ENCODE results near the gene TM9SF4. TPM values are rescaled to one million over a fixed set of nuclear protein-coding genes. Genes with fewer than 3 reads are reported as not detected.

The TM9SF4 gene
- total RNA-seq, 1 donor from 2014 or later: 76.8 TPM

GRCh38 chr20:32201296-32201976 lies 91.9 kb downstream of the TM9SF4 start:
- TF ChIP-seq, protein P1, sequence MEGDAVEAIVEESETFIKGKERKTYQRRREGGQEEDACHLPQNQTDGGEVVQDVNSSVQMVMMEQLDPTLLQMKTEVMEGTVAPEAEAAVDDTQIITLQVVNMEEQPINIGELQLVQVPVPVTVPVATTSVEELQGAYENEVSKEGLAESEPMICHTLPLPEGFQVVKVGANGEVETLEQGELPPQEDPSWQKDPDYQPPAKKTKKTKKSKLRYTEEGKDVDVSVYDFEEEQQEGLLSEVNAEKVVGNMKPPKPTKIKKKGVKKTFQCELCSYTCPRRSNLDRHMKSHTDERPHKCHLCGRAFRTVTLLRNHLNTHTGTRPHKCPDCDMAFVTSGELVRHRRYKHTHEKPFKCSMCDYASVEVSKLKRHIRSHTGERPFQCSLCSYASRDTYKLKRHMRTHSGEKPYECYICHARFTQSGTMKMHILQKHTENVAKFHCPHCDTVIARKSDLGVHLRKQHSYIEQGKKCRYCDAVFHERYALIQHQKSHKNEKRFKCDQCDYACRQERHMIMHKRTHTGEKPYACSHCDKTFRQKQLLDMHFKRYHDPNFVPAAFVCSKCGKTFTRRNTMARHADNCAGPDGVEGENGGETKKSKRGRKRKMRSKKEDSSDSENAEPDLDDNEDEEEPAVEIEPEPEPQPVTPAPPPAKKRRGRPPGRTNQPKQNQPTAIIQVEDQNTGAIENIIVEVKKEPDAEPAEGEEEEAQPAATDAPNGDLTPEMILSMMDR (conservative IDR thresholded peaks at IDR 0.05): no peak
- Mint-ChIP-seq H3K36me3 (ENCODE audit: low read depth) (peaks cover 14% of the 10 kb centered on the region), H3K4me3 (no peak overlapping the region), H3K27ac (ENCODE audit: unreplicated experiment) (no peak overlapping the region), H3K4me1 (peaks cover 39% of the 10 kb centered on the region), H3K9me3 (no peaks in the 10 kb centered on the region), H3K27me3 (ENCODE audit: low read depth) (no peaks in the 10 kb centered on the region)
- no peak for DNase-seq (ENCODE audit: low read depth, low spot score)

DNA sequence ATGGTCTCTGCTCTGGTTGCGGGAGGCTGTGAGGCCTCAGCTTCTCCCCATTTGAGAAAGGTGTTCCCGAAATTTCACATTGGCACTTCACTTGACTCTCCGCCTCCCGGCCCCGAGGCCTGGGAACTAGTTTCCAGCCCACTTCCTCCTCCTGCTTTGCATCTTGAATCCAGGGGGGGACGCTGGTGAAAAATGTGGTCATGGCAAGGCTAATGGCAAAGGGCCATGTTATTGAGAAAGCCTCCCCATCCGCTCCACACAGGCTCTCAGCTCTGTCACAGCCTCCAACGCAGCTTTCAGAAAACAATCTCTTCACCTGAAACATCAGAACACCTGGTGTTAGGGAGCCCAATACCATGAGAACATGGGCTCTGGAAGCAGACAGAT lies 92.5 kb downstream of the TM9SF4 start:
- H3K36me3 Mint-ChIP-seq (ENCODE audit: low read depth): peaks cover 14% of the 10 kb centered on the region
- no peaks in the 10 kb centered on the region for H3K9me3 Mint-ChIP-seq
- H3K27ac Mint-ChIP-seq (ENCODE audit: unreplicated experiment): no peak overlapping the region
- DNase-seq (ENCODE audit: low read depth, low spot score): no peak
- H3K4me3 Mint-ChIP-seq: no peak overlapping the region
- no peaks in the 10 kb centered on the region for H3K27me3 Mint-ChIP-seq (ENCODE audit: low read depth)
- TF ChIP-seq, protein P1 (conservative IDR thresholded peaks at IDR 0.05): no peak
- peaks cover 44% of the 10 kb centered on the region for H3K4me1 Mint-ChIP-seq

- peak overlapping the region; percentile 76 for H3K27ac Mint-ChIP-seq (ENCODE audit: unreplicated experiment)
- TF ChIP-seq, protein P1 (conservative IDR thresholded peaks at IDR 0.05): no peak
- peaks cover 6% of the 10 kb centered on the region for H3K36me3 Mint-ChIP-seq (ENCODE audit: low read depth)
- peak overlapping the region; percentile 99 for H3K4me3 Mint-ChIP-seq
- peaks cover 50% of the 10 kb centered on the region for H3K4me1 Mint-ChIP-seq
- no peaks in the 10 kb centered on the region for H3K9me3 Mint-ChIP-seq
- no peaks in the 10 kb centered on the region for H3K27me3 Mint-ChIP-seq (ENCODE audit: low read depth)
- DNase-seq (ENCODE audit: low read depth, low spot score): no peak
Measured at GRCh38 chr20:32203356-32204204, 94.1 kb downstream of the TM9SF4 start.

- Mint-ChIP-seq H3K4me3 (peak overlapping the region; percentile 99), H3K9me3 (no peaks in the 10 kb centered on the region), H3K36me3 (ENCODE audit: low read depth) (peaks cover 3% of the 10 kb centered on the region), H3K27me3 (ENCODE audit: low read depth) (no peaks in the 10 kb centered on the region), H3K27ac (ENCODE audit: unreplicated experiment) (peak overlapping the region; percentile 76), H3K4me1 (peaks cover 59% of the 10 kb centered on the region)
- TF ChIP-seq, protein P1 (conservative IDR thresholded peaks at IDR 0.05): no peak
- DNase-seq (ENCODE audit: low read depth, low spot score): no peak
Measured at GRCh38 chr20:32204205-32205109, 94.9 kb downstream of the TM9SF4 start.
